ENCODE data around the gene FOLR3.

Gene FOLR3

GRCh38 chr11:72111300-72112142, 24.0 kb upstream of the FOLR3 start:
- Histone ChIP-seq H3K4me1 (ENCODE audit: control insufficient read depth, insufficient read depth, low read length) (peaks cover 14% of the 10 kb centered on the region), H3K27me3 (ENCODE audit: control insufficient read depth, insufficient read depth, low read length) (no peaks in the 10 kb centered on the region), H3K4me3 (ENCODE audit: low read length) (peak overlapping the region; percentile 81), H3K36me3 (ENCODE audit: control insufficient read depth, insufficient read depth, low read length) (no peaks in the 10 kb centered on the region), H3K9ac (ENCODE audit: low read length) (peak overlapping the region; percentile 79), H3K9me3 (ENCODE audit: control insufficient read depth, low read length) (no peaks in the 10 kb centered on the region)

- peaks cover 14% of the 10 kb centered on the region for H3K4me1 ChIP-seq (ENCODE audit: control insufficient read depth, insufficient read depth, low read length)
- peak within 1 kb of the TSS; percentile 81 for H3K4me3 ChIP-seq (ENCODE audit: low read length)
- H3K9ac ChIP-seq (ENCODE audit: low read length) = peak within 1 kb of the TSS; percentile 79
- no peaks in the 10 kb centered on the region for H3K27me3 ChIP-seq (ENCODE audit: control insufficient read depth, insufficient read depth, low read length)
- no peaks in the 10 kb centered on the region for H3K36me3 ChIP-seq (ENCODE audit: control insufficient read depth, insufficient read depth, low read length)
- no peaks in the 10 kb centered on the region for H3K9me3 ChIP-seq (ENCODE audit: control insufficient read depth, low read length)
Measured at GRCh38 chr11:72112143-72112977, 23.2 kb upstream of the FOLR3 start, which contains the start of gene ANAPC15. Gene ANAPC15, minus strand, starts transcription at chr11:72112695. Its CDS starts 1,419 bp downstream, at chr11:72111276.

- H3K4me3 ChIP-seq (ENCODE audit: low read length) = peak overlapping the region; percentile 81
- H3K4me1 ChIP-seq (ENCODE audit: control insufficient read depth, insufficient read depth, low read length) = peaks cover 14% of the 10 kb centered on the region
- H3K9me3 ChIP-seq (ENCODE audit: control insufficient read depth, low read length) = no peaks in the 10 kb centered on the region
- no peaks in the 10 kb centered on the region for H3K27me3 ChIP-seq (ENCODE audit: control insufficient read depth, insufficient read depth, low read length)
- peak overlapping the region; percentile 79 for H3K9ac ChIP-seq (ENCODE audit: low read length)
- H3K36me3 ChIP-seq (ENCODE audit: control insufficient read depth, insufficient read depth, low read length) = no peaks in the 10 kb centered on the region
Measured at GRCh38 chr11:72112978-72113808, 22.3 kb upstream of the FOLR3 start.

- H3K9ac ChIP-seq (ENCODE audit: low read length) = no peak overlapping the region
- H3K36me3 ChIP-seq (ENCODE audit: control insufficient read depth, insufficient read depth, low read length) = no peaks in the 10 kb centered on the region
- no peaks in the 10 kb centered on the region for H3K27me3 ChIP-seq (ENCODE audit: control insufficient read depth, insufficient read depth, low read length)
- no peaks in the 10 kb centered on the region for H3K9me3 ChIP-seq (ENCODE audit: control insufficient read depth, low read length)
- H3K4me3 ChIP-seq (ENCODE audit: low read length) = no peak overlapping the region
- H3K4me1 ChIP-seq (ENCODE audit: control insufficient read depth, insufficient read depth, low read length) = peaks cover 14% of the 10 kb centered on the region
Measured at GRCh38 chr11:72114570-72114969, 21.0 kb upstream of the FOLR3 start.

- no peak overlapping the region for H3K4me3 ChIP-seq (ENCODE audit: low read length)
Measured at GRCh38 chr11:72116019-72116755, 19.3 kb upstream of the FOLR3 start.

GRCh38 chr11:72119198-72119597, 16.3 kb upstream of the FOLR3 start:
- no peak overlapping the region for H3K9ac ChIP-seq (ENCODE audit: low read length)
- H3K4me1 ChIP-seq (ENCODE audit: control insufficient read depth, insufficient read depth, low read length) = no peaks in the 10 kb centered on the region
- no peaks in the 10 kb centered on the region for H3K27me3 ChIP-seq (ENCODE audit: control insufficient read depth, insufficient read depth, low read length)
- no peak overlapping the region for H3K4me3 ChIP-seq (ENCODE audit: low read length)
- H3K36me3 ChIP-seq (ENCODE audit: control insufficient read depth, insufficient read depth, low read length) = no peaks in the 10 kb centered on the region
- no peaks in the 10 kb centered on the region for H3K9me3 ChIP-seq (ENCODE audit: control insufficient read depth, low read length)

More at GRCh38 chr11:72116019-72116755, 19.3 kb upstream of the FOLR3 start:
- no peaks in the 10 kb centered on the region for H3K9me3 ChIP-seq (ENCODE audit: control insufficient read depth, low read length)
- no peaks in the 10 kb centered on the region for H3K27me3 ChIP-seq (ENCODE audit: control insufficient read depth, insufficient read depth, low read length)
- peaks cover 14% of the 10 kb centered on the region for H3K4me1 ChIP-seq (ENCODE audit: control insufficient read depth, insufficient read depth, low read length)
- H3K9ac ChIP-seq (ENCODE audit: low read length) = no peak overlapping the region
- H3K36me3 ChIP-seq (ENCODE audit: control insufficient read depth, insufficient read depth, low read length) = no peaks in the 10 kb centered on the region

- Histone ChIP-seq H3K9me3 (ENCODE audit: control insufficient read depth, low read length) (no peaks in the 10 kb centered on the region), H3K9ac (ENCODE audit: low read length) (no peak overlapping the region), H3K4me1 (ENCODE audit: control insufficient read depth, insufficient read depth, low read length) (no peaks in the 10 kb centered on the region), H3K27me3 (ENCODE audit: control insufficient read depth, insufficient read depth, low read length) (no peaks in the 10 kb centered on the region), H3K36me3 (ENCODE audit: control insufficient read depth, insufficient read depth, low read length) (no peaks in the 10 kb centered on the region), H3K4me3 (ENCODE audit: low read length) (no peak overlapping the region)
Measured at GRCh38 chr11:72120930-72121329, 14.6 kb upstream of the FOLR3 start.

- H3K27me3 ChIP-seq (ENCODE audit: control insufficient read depth, insufficient read depth, low read length) = no peaks in the 10 kb centered on the region
- no peak overlapping the region for H3K9ac ChIP-seq (ENCODE audit: low read length)
- H3K9me3 ChIP-seq (ENCODE audit: control insufficient read depth, low read length) = no peaks in the 10 kb centered on the region
- no peaks in the 10 kb centered on the region for H3K4me1 ChIP-seq (ENCODE audit: control insufficient read depth, insufficient read depth, low read length)
- H3K36me3 ChIP-seq (ENCODE audit: control insufficient read depth, insufficient read depth, low read length) = no peaks in the 10 kb centered on the region
- H3K4me3 ChIP-seq (ENCODE audit: low read length) = no peak overlapping the region
Measured at GRCh38 chr11:72122607-72123006, 12.9 kb upstream of the FOLR3 start.

- no peaks in the 10 kb centered on the region for H3K27me3 ChIP-seq (ENCODE audit: control insufficient read depth, insufficient read depth, low read length)
- no peaks in the 10 kb centered on the region for H3K4me1 ChIP-seq (ENCODE audit: control insufficient read depth, insufficient read depth, low read length)
- no peaks in the 10 kb centered on the region for H3K36me3 ChIP-seq (ENCODE audit: control insufficient read depth, insufficient read depth, low read length)
- H3K9ac ChIP-seq (ENCODE audit: low read length) = no peak overlapping the region
- H3K9me3 ChIP-seq (ENCODE audit: control insufficient read depth, low read length) = no peaks in the 10 kb centered on the region
- H3K4me3 ChIP-seq (ENCODE audit: low read length) = no peak overlapping the region
Measured at GRCh38 chr11:72123117-72123653, 12.3 kb upstream of the FOLR3 start.

- H3K9me3 ChIP-seq (ENCODE audit: control insufficient read depth, low read length) = no peaks in the 10 kb centered on the region
- H3K27me3 ChIP-seq (ENCODE audit: control insufficient read depth, insufficient read depth, low read length) = no peaks in the 10 kb centered on the region
- H3K36me3 ChIP-seq (ENCODE audit: control insufficient read depth, insufficient read depth, low read length) = no peaks in the 10 kb centered on the region
- H3K4me1 ChIP-seq (ENCODE audit: control insufficient read depth, insufficient read depth, low read length) = no peaks in the 10 kb centered on the region
- no peak overlapping the region for H3K9ac ChIP-seq (ENCODE audit: low read length)
- no peak overlapping the region for H3K4me3 ChIP-seq (ENCODE audit: low read length)
Measured at GRCh38 chr11:72124046-72124445, 11.5 kb upstream of the FOLR3 start.

- no peaks in the 10 kb centered on the region for H3K36me3 ChIP-seq (ENCODE audit: control insufficient read depth, insufficient read depth, low read length)
- no peaks in the 10 kb centered on the region for H3K27me3 ChIP-seq (ENCODE audit: control insufficient read depth, insufficient read depth, low read length)
- H3K4me1 ChIP-seq (ENCODE audit: control insufficient read depth, insufficient read depth, low read length) = no peaks in the 10 kb centered on the region
- no peak overlapping the region for H3K4me3 ChIP-seq (ENCODE audit: low read length)
- no peaks in the 10 kb centered on the region for H3K9me3 ChIP-seq (ENCODE audit: control insufficient read depth, low read length)
- H3K9ac ChIP-seq (ENCODE audit: low read length) = no peak overlapping the region
Measured at GRCh38 chr11:72125956-72126355, 9.6 kb upstream of the FOLR3 start.

Measured in mucosa of stomach (tissue), 1 donor.